ENCODE data around the gene DFFB.

Gene DFFB

DNA sequence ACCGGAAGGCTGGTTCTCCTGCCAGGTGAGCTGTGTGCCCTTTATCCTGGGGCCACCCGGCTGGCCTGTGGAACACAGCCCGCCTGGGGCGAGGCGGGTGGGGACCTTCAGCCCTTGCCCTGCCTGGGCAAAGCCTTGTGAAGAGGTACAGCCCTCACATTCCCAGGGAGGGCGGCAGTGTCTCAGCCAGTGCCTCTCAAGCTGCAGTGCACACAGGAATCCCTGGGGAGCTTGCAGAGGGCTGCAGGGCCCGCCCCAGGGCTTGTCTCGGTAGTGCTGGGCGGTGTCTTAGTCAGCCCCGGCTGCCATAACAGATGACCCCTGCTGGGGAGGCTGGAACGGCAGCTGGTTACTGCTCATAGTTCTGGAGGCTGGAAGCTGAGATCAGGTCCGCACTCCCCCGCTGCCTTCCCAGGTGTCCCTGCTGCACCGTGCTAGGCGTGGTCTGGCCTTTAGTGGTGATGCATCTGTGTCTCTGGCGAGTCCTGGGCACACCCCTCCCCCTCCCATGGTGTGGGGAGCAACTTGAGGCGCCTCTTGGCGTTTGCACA lies 12.6 kb downstream of the DFFB start:
- TF ChIP-seq TAF1 (IDR thresholded peaks at IDR 0.05; ENCODE audit: borderline replicate concordance, insufficient read depth, low read length) (no peak), SIN3A (IDR thresholded peaks at IDR 0.05; ENCODE audit: borderline replicate concordance, insufficient read depth, low read length) (no peak), POLR2AphosphoS5 (IDR thresholded peaks at IDR 0.05; ENCODE audit: low read depth, low read length) (no peak)

GRCh38 chr1:3871451-3871805 lies 14.2 kb downstream of the DFFB start:
- TF ChIP-seq FOXP2 (optimal IDR thresholded peaks at IDR 0.05; ENCODE audit: borderline replicate concordance, extremely low read depth, extremely low read length, insufficient read depth) (no peak), POLR2AphosphoS5 (IDR thresholded peaks at IDR 0.05; ENCODE audit: low read depth, low read length) (no peak), TAF1 (IDR thresholded peaks at IDR 0.05; ENCODE audit: borderline replicate concordance, insufficient read depth, low read length) (no peak), SIN3A (IDR thresholded peaks at IDR 0.05; ENCODE audit: borderline replicate concordance, insufficient read depth, low read length) (no peak)
- TF ChIP-seq, protein P1, sequence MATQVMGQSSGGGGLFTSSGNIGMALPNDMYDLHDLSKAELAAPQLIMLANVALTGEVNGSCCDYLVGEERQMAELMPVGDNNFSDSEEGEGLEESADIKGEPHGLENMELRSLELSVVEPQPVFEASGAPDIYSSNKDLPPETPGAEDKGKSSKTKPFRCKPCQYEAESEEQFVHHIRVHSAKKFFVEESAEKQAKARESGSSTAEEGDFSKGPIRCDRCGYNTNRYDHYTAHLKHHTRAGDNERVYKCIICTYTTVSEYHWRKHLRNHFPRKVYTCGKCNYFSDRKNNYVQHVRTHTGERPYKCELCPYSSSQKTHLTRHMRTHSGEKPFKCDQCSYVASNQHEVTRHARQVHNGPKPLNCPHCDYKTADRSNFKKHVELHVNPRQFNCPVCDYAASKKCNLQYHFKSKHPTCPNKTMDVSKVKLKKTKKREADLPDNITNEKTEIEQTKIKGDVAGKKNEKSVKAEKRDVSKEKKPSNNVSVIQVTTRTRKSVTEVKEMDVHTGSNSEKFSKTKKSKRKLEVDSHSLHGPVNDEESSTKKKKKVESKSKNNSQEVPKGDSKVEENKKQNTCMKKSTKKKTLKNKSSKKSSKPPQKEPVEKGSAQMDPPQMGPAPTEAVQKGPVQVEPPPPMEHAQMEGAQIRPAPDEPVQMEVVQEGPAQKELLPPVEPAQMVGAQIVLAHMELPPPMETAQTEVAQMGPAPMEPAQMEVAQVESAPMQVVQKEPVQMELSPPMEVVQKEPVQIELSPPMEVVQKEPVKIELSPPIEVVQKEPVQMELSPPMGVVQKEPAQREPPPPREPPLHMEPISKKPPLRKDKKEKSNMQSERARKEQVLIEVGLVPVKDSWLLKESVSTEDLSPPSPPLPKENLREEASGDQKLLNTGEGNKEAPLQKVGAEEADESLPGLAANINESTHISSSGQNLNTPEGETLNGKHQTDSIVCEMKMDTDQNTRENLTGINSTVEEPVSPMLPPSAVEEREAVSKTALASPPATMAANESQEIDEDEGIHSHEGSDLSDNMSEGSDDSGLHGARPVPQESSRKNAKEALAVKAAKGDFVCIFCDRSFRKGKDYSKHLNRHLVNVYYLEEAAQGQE (IDR thresholded peaks at IDR 0.05; ENCODE audit: insufficient read depth in 1 of 2, low read depth in 2 of 2, low read length in 2 of 2) = no peak

GRCh38 chr1:3872546-3872945 lies 15.3 kb downstream of the DFFB start:
- no peak for TF ChIP-seq FOXP2 (optimal IDR thresholded peaks at IDR 0.05; ENCODE audit: borderline replicate concordance, extremely low read depth, extremely low read length, insufficient read depth)
- TF ChIP-seq, protein P1 (IDR thresholded peaks at IDR 0.05; ENCODE audit: insufficient read depth in 1 of 2, low read depth in 2 of 2, low read length in 2 of 2) = no peak
- no peak for TF ChIP-seq POLR2AphosphoS5 (IDR thresholded peaks at IDR 0.05; ENCODE audit: low read depth, low read length)
- no peak for TF ChIP-seq TAF1 (IDR thresholded peaks at IDR 0.05; ENCODE audit: borderline replicate concordance, insufficient read depth, low read length)
- no peak for TF ChIP-seq SIN3A (IDR thresholded peaks at IDR 0.05; ENCODE audit: borderline replicate concordance, insufficient read depth, low read length)

DNA sequence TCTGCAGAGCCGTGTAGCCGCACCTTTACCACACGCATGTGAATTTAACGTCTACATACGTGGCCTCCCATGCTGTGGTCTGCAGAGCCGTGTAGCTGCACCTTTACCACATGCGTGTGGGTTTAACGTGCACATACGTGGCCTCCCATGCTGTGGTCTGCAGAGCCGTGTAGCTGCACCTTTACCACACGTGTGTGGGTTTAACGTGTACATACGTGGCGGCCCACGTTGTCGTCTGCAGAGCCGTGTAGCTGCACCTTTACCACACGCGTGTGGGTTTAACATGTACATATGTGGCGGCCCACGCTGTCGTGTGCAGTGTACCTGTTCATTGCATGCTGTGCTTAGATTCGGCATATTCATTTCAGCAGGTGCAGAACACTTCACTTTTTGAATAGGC lies 17.5 kb downstream of the DFFB start:
- no peak for TF ChIP-seq FOXP2 (optimal IDR thresholded peaks at IDR 0.05; ENCODE audit: borderline replicate concordance, extremely low read depth, extremely low read length, insufficient read depth)
- TF ChIP-seq, protein P1 (IDR thresholded peaks at IDR 0.05; ENCODE audit: insufficient read depth in 1 of 2, low read depth in 2 of 2, low read length in 2 of 2) = no peak
- TF ChIP-seq POLR2AphosphoS5 (IDR thresholded peaks at IDR 0.05; ENCODE audit: low read depth, low read length) = no peak
- TF ChIP-seq TAF1 (IDR thresholded peaks at IDR 0.05; ENCODE audit: borderline replicate concordance, insufficient read depth, low read length) = no peak
- TF ChIP-seq SIN3A (IDR thresholded peaks at IDR 0.05; ENCODE audit: borderline replicate concordance, insufficient read depth, low read length) = no peak

DNA sequence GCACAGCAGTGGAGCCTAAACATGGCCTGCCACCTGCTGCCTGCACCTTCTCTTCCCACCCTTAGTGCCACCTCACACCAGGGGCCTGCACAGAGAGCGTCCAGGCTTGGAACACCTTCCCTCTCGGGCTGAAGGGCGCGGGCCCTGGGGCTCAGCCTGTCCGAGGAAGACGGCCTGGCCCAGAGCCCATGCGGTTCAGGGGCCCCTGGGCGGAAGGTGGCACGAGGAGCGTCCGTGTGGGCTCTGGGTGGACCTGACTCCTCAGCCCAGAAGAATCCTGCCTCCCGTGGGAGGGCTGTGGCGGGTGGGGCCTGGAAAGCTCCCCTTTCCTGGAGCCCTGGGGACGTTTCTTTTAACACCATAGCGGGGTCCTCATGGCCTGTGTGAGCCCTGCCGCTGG lies 19.4 kb downstream of the DFFB start:
- TF ChIP-seq TAF1 (IDR thresholded peaks at IDR 0.05; ENCODE audit: borderline replicate concordance, insufficient read depth, low read length) (no peak), SIN3A (IDR thresholded peaks at IDR 0.05; ENCODE audit: borderline replicate concordance, insufficient read depth, low read length) (no peak), FOXP2 (optimal IDR thresholded peaks at IDR 0.05; ENCODE audit: borderline replicate concordance, extremely low read depth, extremely low read length, insufficient read depth) (no peak), POLR2AphosphoS5 (IDR thresholded peaks at IDR 0.05; ENCODE audit: low read depth, low read length) (no peak)
- TF ChIP-seq, protein P1 (IDR thresholded peaks at IDR 0.05; ENCODE audit: insufficient read depth in 1 of 2, low read depth in 2 of 2, low read length in 2 of 2) = no peak
